Measurements from ENCODE around the gene NQO2.
"Not testable (repeated sequence)": the region's sequence is repeated elsewhere in the genome, so short reads cannot be mapped to it uniquely, and the experiment has no call there.

The NQO2 gene

GRCh38 chr6:3016473-3017280, 17.0 kb downstream of the NQO2 start:
- Mint-ChIP-seq H3K4me1 (no peaks in the 10 kb centered on the region), H3K9me3 (peaks cover 20% of the 10 kb centered on the region), H3K4me3 (no peak overlapping the region), H3K27me3 (ENCODE audit: low read depth, poor library complexity) (peaks cover 2% of the 10 kb centered on the region), H3K27ac (no peak overlapping the region), H3K36me3 (ENCODE audit: low read depth) (peaks cover 64% of the 10 kb centered on the region)
- TF ChIP-seq, protein P1, sequence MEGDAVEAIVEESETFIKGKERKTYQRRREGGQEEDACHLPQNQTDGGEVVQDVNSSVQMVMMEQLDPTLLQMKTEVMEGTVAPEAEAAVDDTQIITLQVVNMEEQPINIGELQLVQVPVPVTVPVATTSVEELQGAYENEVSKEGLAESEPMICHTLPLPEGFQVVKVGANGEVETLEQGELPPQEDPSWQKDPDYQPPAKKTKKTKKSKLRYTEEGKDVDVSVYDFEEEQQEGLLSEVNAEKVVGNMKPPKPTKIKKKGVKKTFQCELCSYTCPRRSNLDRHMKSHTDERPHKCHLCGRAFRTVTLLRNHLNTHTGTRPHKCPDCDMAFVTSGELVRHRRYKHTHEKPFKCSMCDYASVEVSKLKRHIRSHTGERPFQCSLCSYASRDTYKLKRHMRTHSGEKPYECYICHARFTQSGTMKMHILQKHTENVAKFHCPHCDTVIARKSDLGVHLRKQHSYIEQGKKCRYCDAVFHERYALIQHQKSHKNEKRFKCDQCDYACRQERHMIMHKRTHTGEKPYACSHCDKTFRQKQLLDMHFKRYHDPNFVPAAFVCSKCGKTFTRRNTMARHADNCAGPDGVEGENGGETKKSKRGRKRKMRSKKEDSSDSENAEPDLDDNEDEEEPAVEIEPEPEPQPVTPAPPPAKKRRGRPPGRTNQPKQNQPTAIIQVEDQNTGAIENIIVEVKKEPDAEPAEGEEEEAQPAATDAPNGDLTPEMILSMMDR (IDR thresholded peaks at IDR 0.05) = no peak
- DNase-seq = no peak

- peaks cover 57% of the 10 kb centered on the region for H3K36me3 Mint-ChIP-seq (ENCODE audit: low read depth)
- no peak for DNase-seq
- no peak overlapping the region for H3K27ac Mint-ChIP-seq
- H3K27me3 Mint-ChIP-seq (ENCODE audit: low read depth, poor library complexity) = peaks cover 2% of the 10 kb centered on the region
- H3K4me3 Mint-ChIP-seq = no peak overlapping the region
- H3K4me1 Mint-ChIP-seq = no peaks in the 10 kb centered on the region
- H3K9me3 Mint-ChIP-seq = peaks cover 14% of the 10 kb centered on the region
- TF ChIP-seq, protein P1 (IDR thresholded peaks at IDR 0.05) = no peak
Observed at GRCh38 chr6:3017304-3017703, 17.6 kb downstream of the NQO2 start.

GRCh38 chr6:3019065-3019464, 19.4 kb downstream of the NQO2 start:
- Mint-ChIP-seq H3K27me3 (ENCODE audit: low read depth, poor library complexity) (no peaks in the 10 kb centered on the region), H3K9me3 (peaks cover 10% of the 10 kb centered on the region), H3K36me3 (ENCODE audit: low read depth) (peaks cover 53% of the 10 kb centered on the region), H3K27ac (peak overlapping the region; percentile 78), H3K4me3 (no peak overlapping the region), H3K4me1 (peaks cover 13% of the 10 kb centered on the region)
- TF ChIP-seq, protein P1 (IDR thresholded peaks at IDR 0.05) = no peak
- no peak for DNase-seq

- no peaks in the 10 kb centered on the region for H3K27me3 Mint-ChIP-seq (ENCODE audit: low read depth, poor library complexity)
- H3K36me3 Mint-ChIP-seq (ENCODE audit: low read depth) = peaks cover 47% of the 10 kb centered on the region
- peaks cover 10% of the 10 kb centered on the region for H3K9me3 Mint-ChIP-seq
- no peak for DNase-seq
- no peak overlapping the region for H3K4me3 Mint-ChIP-seq
- TF ChIP-seq, protein P1 (IDR thresholded peaks at IDR 0.05) = no peak
- no peak overlapping the region for H3K27ac Mint-ChIP-seq
- H3K4me1 Mint-ChIP-seq = peaks cover 21% of the 10 kb centered on the region
Observed at GRCh38 chr6:3019749-3020320, 20.1 kb downstream of the NQO2 start.

DNA sequence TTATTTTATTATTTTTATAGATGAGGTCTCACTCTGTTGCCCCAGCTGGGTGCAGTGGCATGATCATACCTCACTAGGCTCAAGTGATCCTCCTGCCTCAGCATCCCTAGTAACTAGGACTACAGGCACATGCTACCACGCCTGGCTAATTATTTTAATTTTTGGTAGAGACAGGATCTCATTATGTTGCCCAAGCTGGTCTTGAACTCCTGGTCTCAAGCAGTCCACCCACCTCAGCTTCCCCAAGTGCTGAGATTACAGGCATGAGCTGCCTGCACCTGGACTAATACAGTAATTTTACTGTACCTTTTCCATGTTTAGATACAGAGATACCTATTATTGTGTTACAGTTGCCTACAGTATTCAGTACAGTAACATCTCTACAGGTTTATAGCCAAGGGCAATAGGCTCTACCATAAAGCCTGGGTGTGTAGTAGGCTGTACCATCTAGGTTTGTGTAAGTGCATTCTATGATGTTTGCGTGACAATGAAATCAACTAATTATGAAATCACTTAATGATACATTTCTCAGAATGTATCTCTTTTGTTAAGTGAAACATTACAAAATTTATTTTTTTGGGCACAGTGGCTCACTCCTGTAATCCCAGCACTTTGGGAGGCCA, 21.4 kb downstream of the NQO2 start:
- not testable (repeated sequence) for H3K27me3 Mint-ChIP-seq (ENCODE audit: low read depth, poor library complexity); H3K27ac Mint-ChIP-seq; H3K4me3 Mint-ChIP-seq; DNase-seq
- H3K36me3 Mint-ChIP-seq (ENCODE audit: low read depth) = peaks cover 42% of the 10 kb centered on the region
- H3K9me3 Mint-ChIP-seq = peaks cover 10% of the 10 kb centered on the region
- peaks cover 31% of the 10 kb centered on the region for H3K4me1 Mint-ChIP-seq
